Stimulated activated CD8-positive, alpha-beta memory T cell treated with anti-CD3 and anti-CD28 coated beads, Interleukin-12 subunit alpha, Interleukin-12 subunit beta, amount 100 ng/mL, for 1 hour (primary cell): ENCODE measurements around the gene BCAP31.
"Not testable (repeated sequence)": the region's sequence is repeated elsewhere in the genome, so short reads cannot be mapped to it uniquely, and the experiment has no call there.

ENCODE experiments used
- DNase-seq: peaks from one replicate; pipeline ENCODE4 v3.0.0-alpha.2; 2020; ENCODE audit warnings: low read depth

Gene BCAP31

GRCh38 chrX:153708415-153708814 is 15.8 kb downstream of the BCAP31 start:
- DNase-seq: no peak

- no peak for DNase-seq
Measured at GRCh38 chrX:153707406-153707805, 16.8 kb downstream of the BCAP31 start.

- DNase-seq: no peak
Measured at GRCh38 chrX:153706799-153707198, 17.4 kb downstream of the BCAP31 start.

GRCh38 chrX:153705403-153706060 is 18.7 kb downstream of the BCAP31 start:
- not testable (repeated sequence) for DNase-seq

- not testable (repeated sequence) for DNase-seq
Measured at GRCh38 chrX:153704631-153705402, 19.4 kb downstream of the BCAP31 start.

GRCh38 chrX:153704021-153704526 is 20.1 kb downstream of the BCAP31 start:
- DNase-seq: no peak

GRCh38 chrX:153703036-153703370 is 21.2 kb downstream of the BCAP31 start:
- no peak for DNase-seq

GRCh38 chrX:153702336-153703035 is 21.7 kb downstream of the BCAP31 start:
- DNase-seq: no peak

GRCh38 chrX:153701706-153702105 is 22.5 kb downstream of the BCAP31 start:
- DNase-seq: no peak

GRCh38 chrX:153700967-153701366 is 23.2 kb downstream of the BCAP31 start:
- DNase-seq: no peak

GRCh38 chrX:153700376-153700945 is 23.7 kb downstream of the BCAP31 start:
- no peak for DNase-seq

- not testable (repeated sequence) for DNase-seq
Measured at GRCh38 chrX:153699784-153700371, 24.3 kb downstream of the BCAP31 start.

- not testable (repeated sequence) for DNase-seq
Measured at GRCh38 chrX:153699210-153699783, 24.9 kb downstream of the BCAP31 start.

GRCh38 chrX:153697924-153698865 is 26.0 kb downstream of the BCAP31 start:
- DNase-seq: no peak

GRCh38 chrX:153696986-153697722 is 27.0 kb downstream of the BCAP31 start:
- DNase-seq: not testable (repeated sequence)

GRCh38 chrX:153696538-153696937 is 27.6 kb downstream of the BCAP31 start:
- DNase-seq: not testable (repeated sequence)

GRCh38 chrX:153696100-153696499 is 28.1 kb downstream of the BCAP31 start:
- no peak for DNase-seq

GRCh38 chrX:153694687-153695270 is 29.4 kb downstream of the BCAP31 start:
- DNase-seq: no peak

- not testable (repeated sequence) for DNase-seq
Measured at GRCh38 chrX:153694256-153694655, 29.9 kb downstream of the BCAP31 start.
